Lung (tissue), 12 donors: Measurements from ENCODE around the gene PTGES2. TPM values are rescaled to one million over a fixed set of nuclear protein-coding genes. Genes with fewer than 3 reads are reported as not detected.
A peak's percentile ranks its signal among the peaks of the same experiment; 100 is the strongest.

Experiments
- ATAC-seq: fragments of 200-7000 bp; cut with Tn5 transposase; one replicate; pipeline ENCODE4 v1.9.1; 2020; ENCODE audit warnings: moderate number of reproducible peaks; ENCODE audit not compliant: insufficient read depth, low FRiP score
- DNase-seq, 3 donors: peaks; one replicate each; pipeline ENCODE4 v3.0.0-alpha.2; 2013 to 2017
- H3K27ac ChIP-seq, 2 donors: one replicate each; pipeline ENCODE4 v1.5.1; 2013; ENCODE audit warnings: mild to moderate bottlenecking in 2 of 2, moderate library complexity in 2 of 2, control low read depth in 1 of 2, inconsistent platforms in 1 of 2, low read depth in 1 of 2, low read length in 1 of 2
- H3K27me3 ChIP-seq, 3 donors: one replicate each; pipeline ENCODE4 v1.5.1; 2013; ENCODE audit warnings: low read length in 2 of 3; ENCODE audit not compliant: control insufficient read depth in 3 of 3, insufficient read depth in 3 of 3
- H3K36me3 ChIP-seq, 4 donors: one replicate each; pipeline ENCODE4 v1.5.1; 2013; ENCODE audit warnings: low read length in 4 of 4, mild to moderate bottlenecking in 1 of 4, moderate library complexity in 1 of 4; ENCODE audit not compliant: control insufficient read depth in 4 of 4, insufficient read depth in 4 of 4
- H3K4me1 ChIP-seq, 5 donors: one replicate each; pipeline ENCODE4 v1.5.1; 2013; ENCODE audit warnings: low read length in 5 of 5, mild to moderate bottlenecking in 2 of 5, moderate library complexity in 1 of 5; ENCODE audit not compliant: control insufficient read depth in 5 of 5, insufficient read depth in 5 of 5
- H3K4me3 ChIP-seq: one replicate; pipeline ENCODE4 v1.5.1; 2013; ENCODE audit warnings: mild to moderate bottlenecking, control low read depth, moderate library complexity
- H3K9ac ChIP-seq, 2 donors: one replicate each; pipeline ENCODE4 v1.5.1; 2013; ENCODE audit warnings: low read length in 2 of 2, control low read depth in 1 of 2; ENCODE audit not compliant: insufficient read depth in 1 of 2
- H3K9me3 ChIP-seq, 4 donors: one replicate each; pipeline ENCODE4 v1.5.1; 2013; ENCODE audit warnings: low read length in 3 of 4, mild to moderate bottlenecking in 1 of 4, moderate library complexity in 1 of 4; ENCODE audit not compliant: control insufficient read depth in 4 of 4, insufficient read depth in 3 of 4
- WGBS, 2 donors: extraction: QIAGEN DNeasy Blood & Tissue Kit; methylation state at CpG; one replicate each; pipeline ENCODE4 v1.1.7; 2013; 5-methylcytosine and 5-hydroxymethylcytosine counted together
- polyA plus RNA-seq, 2 donors: library from polyadenylated mRNA; stranded (reverse); fragments of 200-250 nt; gene quantifications; one replicate each; pipeline ENCODE4 v1.2.1, GENCODE V29; 2013
- total RNA-seq, 2 donors: library from RNA; depleted of rRNA in 1 of 2; stranded (reverse); fragments of >200 nt in 1 of 2; gene quantifications; one replicate each; pipeline ENCODE4 v1.2.1, GENCODE V29; 2014 to 2021
- TF ChIP-seq, protein P1 (sequence below): IDR thresholded peaks from 2 replicates; pipeline ENCODE4 v1.5.1; 2012; ENCODE audit warnings: mild to moderate bottlenecking; ENCODE audit errors: control extremely low read depth, extremely low read depth
- donor health status: control.
- donor health status: control.
- donor health status: Bipolar disorder and iron deficiency.
- donor health status: healthy.
- donor health status: DM: yes; HTN: yes; CAD: no.

The PTGES2 gene
- total and polyA plus RNA-seq, 4 donors: 42.0 to 66.8 (median 54.7) TPM

DNA sequence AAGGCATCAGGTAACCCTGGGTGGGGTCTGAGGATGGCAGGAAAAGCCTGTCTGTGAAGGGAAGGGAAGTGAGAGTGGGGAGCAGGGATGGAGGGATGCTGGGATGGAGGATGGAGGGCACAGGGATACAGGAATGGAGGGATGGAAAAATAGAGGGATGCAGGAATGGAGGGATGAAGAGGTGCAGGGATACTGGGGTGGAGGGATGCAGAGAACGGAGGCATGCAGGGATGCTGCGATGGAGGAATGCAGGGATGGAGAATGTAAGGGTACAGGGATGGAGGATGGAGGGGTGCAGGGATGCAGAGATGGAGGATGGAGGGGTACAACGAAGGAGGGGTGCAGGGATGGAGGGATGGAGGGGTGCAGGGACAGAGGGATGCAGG lies 9.1 kb downstream of the PTGES2 start:
- peaks cover 0 to 3% (median 0%) of the 10 kb centered on the region in 4 donors for H3K9me3 ChIP-seq
- peaks cover 0 to 28% (median 1%) of the 10 kb centered on the region in 4 donors for H3K36me3 ChIP-seq
- no peak overlapping the region for H3K9ac ChIP-seq
- no peaks in the 10 kb centered on the region for H3K27me3 ChIP-seq
- TF ChIP-seq, protein P1, sequence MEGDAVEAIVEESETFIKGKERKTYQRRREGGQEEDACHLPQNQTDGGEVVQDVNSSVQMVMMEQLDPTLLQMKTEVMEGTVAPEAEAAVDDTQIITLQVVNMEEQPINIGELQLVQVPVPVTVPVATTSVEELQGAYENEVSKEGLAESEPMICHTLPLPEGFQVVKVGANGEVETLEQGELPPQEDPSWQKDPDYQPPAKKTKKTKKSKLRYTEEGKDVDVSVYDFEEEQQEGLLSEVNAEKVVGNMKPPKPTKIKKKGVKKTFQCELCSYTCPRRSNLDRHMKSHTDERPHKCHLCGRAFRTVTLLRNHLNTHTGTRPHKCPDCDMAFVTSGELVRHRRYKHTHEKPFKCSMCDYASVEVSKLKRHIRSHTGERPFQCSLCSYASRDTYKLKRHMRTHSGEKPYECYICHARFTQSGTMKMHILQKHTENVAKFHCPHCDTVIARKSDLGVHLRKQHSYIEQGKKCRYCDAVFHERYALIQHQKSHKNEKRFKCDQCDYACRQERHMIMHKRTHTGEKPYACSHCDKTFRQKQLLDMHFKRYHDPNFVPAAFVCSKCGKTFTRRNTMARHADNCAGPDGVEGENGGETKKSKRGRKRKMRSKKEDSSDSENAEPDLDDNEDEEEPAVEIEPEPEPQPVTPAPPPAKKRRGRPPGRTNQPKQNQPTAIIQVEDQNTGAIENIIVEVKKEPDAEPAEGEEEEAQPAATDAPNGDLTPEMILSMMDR: no peak
- H3K4me1 ChIP-seq: peaks cover 0 to 7% (median 0%) of the 10 kb centered on the region in 5 donors
- H3K4me3 ChIP-seq: no peak overlapping the region
- ATAC-seq (no peak), DNase-seq (no peak)
- 53 to 68% methylated on average over 3 of the region's 3 CpGs for WGBS, 2 donors
- H3K27ac ChIP-seq: no peak overlapping the region

DNA sequence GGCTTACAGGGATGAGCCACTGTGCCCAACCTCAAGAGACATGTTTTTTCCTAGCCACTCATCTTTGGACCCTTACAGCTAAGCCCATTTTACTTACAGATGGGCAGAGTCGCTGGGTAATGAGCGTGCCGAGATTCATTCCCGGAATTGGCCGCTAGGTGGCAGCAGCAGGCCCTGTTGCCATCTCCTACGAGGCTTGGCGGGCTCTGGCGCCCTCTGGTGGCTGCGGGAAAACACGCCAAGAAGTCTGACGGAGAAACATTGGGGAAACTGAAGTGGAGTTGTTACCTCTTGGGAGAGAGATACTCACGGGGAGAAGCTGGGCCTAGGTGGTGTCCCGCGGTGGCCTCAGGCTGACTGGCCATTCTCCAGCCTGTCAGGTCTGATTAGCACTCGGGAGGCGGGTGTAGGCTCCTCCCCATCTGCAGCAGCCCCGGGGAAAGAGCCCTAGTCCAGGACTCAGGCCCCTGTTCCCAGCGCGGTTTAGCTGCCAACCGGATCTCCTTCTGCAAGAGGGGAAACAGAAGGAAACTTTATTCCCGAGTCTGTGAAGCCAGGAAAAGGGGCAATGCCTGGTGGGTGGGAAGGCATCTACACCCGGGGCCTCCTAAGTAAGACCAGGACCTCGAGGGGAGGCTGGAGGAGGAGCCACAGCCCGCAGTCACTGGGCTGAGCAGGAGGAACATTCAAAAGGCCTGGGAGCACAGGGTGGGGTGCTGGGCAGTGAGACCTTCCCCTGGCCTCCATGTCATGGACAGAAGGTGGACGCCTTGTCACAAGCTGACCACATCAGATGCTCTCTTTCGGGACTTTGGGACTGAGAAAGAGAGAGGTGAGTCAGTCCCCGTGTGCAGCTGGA lies 9.7 kb downstream of the PTGES2 start:
- H3K9ac ChIP-seq: peak overlapping the region in 1 of 2 donors; percentile 9
- H3K4me3 ChIP-seq: no peak overlapping the region
- H3K27me3 ChIP-seq: no peaks in the 10 kb centered on the region
- peak; percentile 77 for ATAC-seq
- peaks cover 0 to 7% (median 0%) of the 10 kb centered on the region in 5 donors for H3K4me1 ChIP-seq
- H3K36me3 ChIP-seq: peaks cover 0 to 27% (median 0%) of the 10 kb centered on the region in 4 donors
- TF ChIP-seq, protein P1: peak; percentile 100
- peak; percentile 92 to 93 (median 93) for DNase-seq
- H3K9me3 ChIP-seq: peaks cover 0 to 3% (median 0%) of the 10 kb centered on the region in 4 donors
- H3K27ac ChIP-seq: no peak overlapping the region
- 13% methylated on average over 27 of the region's 27 CpGs for WGBS, 2 donors

DNA sequence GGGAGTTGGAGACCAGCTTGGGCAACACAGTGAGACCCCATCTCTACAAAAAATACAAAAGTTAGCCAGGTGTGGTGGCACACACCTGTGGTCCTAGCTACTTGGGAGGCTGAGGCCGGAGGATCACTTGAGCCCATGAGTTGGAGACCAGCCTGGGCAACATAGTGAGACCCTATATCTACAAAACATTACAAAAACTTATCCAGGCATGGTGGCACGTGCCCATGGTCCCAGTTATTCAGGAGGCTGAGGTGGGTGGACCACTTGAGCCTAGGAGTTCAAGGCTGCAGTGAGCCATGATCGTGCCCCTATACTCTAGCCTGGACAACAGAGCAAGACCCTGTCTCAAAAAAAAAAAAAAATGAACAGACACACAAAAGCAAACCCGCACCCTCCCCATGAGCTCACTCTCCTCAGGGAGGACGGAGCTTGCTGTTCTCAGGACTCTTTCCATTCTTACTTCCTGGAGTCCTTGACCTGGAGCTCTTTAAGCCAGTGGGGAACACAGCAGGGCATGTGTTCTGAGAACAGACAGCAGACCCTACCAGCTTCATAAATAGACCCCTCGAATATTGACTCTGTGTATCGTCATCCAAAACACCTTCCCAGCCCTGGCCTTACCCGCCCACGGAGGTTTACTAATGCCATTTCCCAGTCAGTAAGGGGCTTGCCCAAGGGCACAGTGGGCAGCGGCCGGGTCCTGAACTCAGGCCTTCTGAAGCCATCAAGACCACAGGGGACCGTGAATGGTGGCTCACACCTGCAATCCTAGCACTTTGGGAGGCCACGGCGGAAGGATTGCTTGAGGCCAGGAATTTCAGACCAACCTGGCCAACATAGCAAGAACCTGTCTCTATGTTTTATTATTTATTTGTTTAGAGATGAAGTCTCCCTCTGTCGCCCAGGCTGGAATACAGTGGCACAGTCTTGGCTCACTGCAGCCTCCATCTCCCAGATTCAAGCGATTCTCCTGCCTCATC lies 11.1 kb downstream of the PTGES2 start:
- TF ChIP-seq, protein P1: no peak
- no peak overlapping the region for H3K4me3 ChIP-seq
- H3K9ac ChIP-seq: no peak overlapping the region
- DNase-seq (no peak), ATAC-seq (no peak)
- peaks cover 0 to 7% (median 0%) of the 10 kb centered on the region in 5 donors for H3K4me1 ChIP-seq
- 89 to 95% methylated on average over 16 of the region's 16 CpGs for WGBS, 2 donors
- no peaks in the 10 kb centered on the region for H3K27me3 ChIP-seq
- H3K27ac ChIP-seq: no peak overlapping the region
- peaks cover 0 to 16% (median 0%) of the 10 kb centered on the region in 4 donors for H3K36me3 ChIP-seq
- peaks cover 0 to 3% (median 0%) of the 10 kb centered on the region in 4 donors for H3K9me3 ChIP-seq
